ENCODE data around the gene PC.
"Not testable (repeated sequence)": the region's sequence is repeated elsewhere in the genome, so short reads cannot be mapped to it uniquely, and the experiment has no call there.

PC gene

GRCh38 chr11:66824573-66824972, 133.6 kb downstream of the PC start:
- not testable (repeated sequence) for H2BK15ac ChIP-seq (ENCODE audit: low read depth, poor library complexity, severe bottlenecking); H3K4ac ChIP-seq (ENCODE audit: low read depth in 1 of 2, low read length in 2 of 2); H3K4me2 ChIP-seq (ENCODE audit: low read length, poor library complexity, severe bottlenecking); DNase-seq; H2BK5ac ChIP-seq (ENCODE audit: low read depth, low read length, poor library complexity, severe bottlenecking); H3K14ac ChIP-seq (ENCODE audit: low read length in 2 of 2); H2AFZ ChIP-seq (ENCODE audit: low read depth, low read length); H3K9me3 ChIP-seq (ENCODE audit: control insufficient read depth, low read length); H2BK12ac ChIP-seq (ENCODE audit: low read length in 2 of 2); H3K23ac ChIP-seq (ENCODE audit: low read length in 2 of 2); H4K91ac ChIP-seq (ENCODE audit: low read length); H3K4me3 ChIP-seq (ENCODE audit: insufficient read depth in 1 of 2, low read depth in 1 of 2, low read length in 2 of 2); H3K18ac ChIP-seq (ENCODE audit: low read depth in 1 of 2, low read length in 2 of 2); H3K79me1 ChIP-seq (replicated peaks; ENCODE audit: low read length, poor library complexity, severe bottlenecking); H3K27ac ChIP-seq (ENCODE audit: low read length, poor library complexity, severe bottlenecking); H2BK120ac ChIP-seq (ENCODE audit: low read depth, low read length); H3K9ac ChIP-seq (ENCODE audit: low read length); H4K8ac ChIP-seq (ENCODE audit: low read length); H3K4me1 ChIP-seq (ENCODE audit: control insufficient read depth, insufficient read depth, low read depth, low read length); H3K27me3 ChIP-seq (ENCODE audit: control insufficient read depth in 1 of 2, insufficient read depth in 1 of 2, low read length in 2 of 2); H2AK5ac ChIP-seq (ENCODE audit: low read length, severe bottlenecking)
- H3K36me3 ChIP-seq (ENCODE audit: control insufficient read depth in 1 of 2, insufficient read depth in 2 of 2, low read depth in 1 of 2, low read length in 2 of 2) = peaks cover 0 to 13% of the 10 kb centered on the region in 2 experiments
- 100% methylated on average over 2 of the region's 4 CpGs for WGBS

GRCh38 chr11:66823700-66824099, 134.5 kb downstream of the PC start:
- no peak overlapping the region for H3K23ac ChIP-seq (ENCODE audit: low read length in 2 of 2)
- no peak for DNase-seq
- H4K91ac ChIP-seq (ENCODE audit: low read length) = no peak overlapping the region
- H3K27ac ChIP-seq (ENCODE audit: low read length, poor library complexity, severe bottlenecking) = no peak overlapping the region
- H3K9me3 ChIP-seq (ENCODE audit: control insufficient read depth, low read length) = no peaks in the 10 kb centered on the region
- H2AFZ ChIP-seq (ENCODE audit: low read depth, low read length) = no peak overlapping the region
- no peak overlapping the region for H3K4me2 ChIP-seq (ENCODE audit: low read length, poor library complexity, severe bottlenecking)
- 100% methylated on average over 1 of the region's 4 CpGs for WGBS
- no peak overlapping the region for H3K4me3 ChIP-seq (ENCODE audit: insufficient read depth in 1 of 2, low read depth in 1 of 2, low read length in 2 of 2)
- H3K36me3 ChIP-seq (ENCODE audit: control insufficient read depth in 1 of 2, insufficient read depth in 2 of 2, low read depth in 1 of 2, low read length in 2 of 2) = peaks cover 0 to 6% of the 10 kb centered on the region in 2 experiments
- H2AK5ac ChIP-seq (ENCODE audit: low read length, severe bottlenecking) = no peak overlapping the region
- no peak overlapping the region for H2BK5ac ChIP-seq (ENCODE audit: low read depth, low read length, poor library complexity, severe bottlenecking)
- H3K14ac ChIP-seq (ENCODE audit: low read length in 2 of 2) = no peak overlapping the region
- H3K4ac ChIP-seq (ENCODE audit: low read depth in 1 of 2, low read length in 2 of 2) = no peak overlapping the region
- H3K79me1 ChIP-seq (replicated peaks; ENCODE audit: low read length, poor library complexity, severe bottlenecking) = peaks cover 2% of the 10 kb centered on the region
- no peak overlapping the region for H3K9ac ChIP-seq (ENCODE audit: low read length)
- no peak overlapping the region for H4K8ac ChIP-seq (ENCODE audit: low read length)
- H2BK12ac ChIP-seq (ENCODE audit: low read length in 2 of 2) = no peak overlapping the region
- no peak overlapping the region for H2BK15ac ChIP-seq (ENCODE audit: low read depth, poor library complexity, severe bottlenecking)
- H3K27me3 ChIP-seq (ENCODE audit: control insufficient read depth in 1 of 2, insufficient read depth in 1 of 2, low read length in 2 of 2) = no peaks in the 10 kb centered on the region
- H3K4me1 ChIP-seq (ENCODE audit: control insufficient read depth, insufficient read depth, low read depth, low read length) = no peaks in the 10 kb centered on the region
- no peak overlapping the region for H2BK120ac ChIP-seq (ENCODE audit: low read depth, low read length)
- H3K18ac ChIP-seq (ENCODE audit: low read depth in 1 of 2, low read length in 2 of 2) = no peak overlapping the region

GRCh38 chr11:66820901-66821300, 137.3 kb downstream of the PC start:
- Histone ChIP-seq H3K18ac (ENCODE audit: low read depth in 1 of 2, low read length in 2 of 2) (no peak overlapping the region), H3K79me1 (replicated peaks; ENCODE audit: low read length, poor library complexity, severe bottlenecking) (peaks cover 2% of the 10 kb centered on the region), H3K9ac (ENCODE audit: low read length) (no peak overlapping the region), H3K14ac (ENCODE audit: low read length in 2 of 2) (no peak overlapping the region), H3K4me3 (ENCODE audit: insufficient read depth in 1 of 2, low read depth in 1 of 2, low read length in 2 of 2) (no peak overlapping the region), H3K27ac (ENCODE audit: low read length, poor library complexity, severe bottlenecking) (no peak overlapping the region), H3K4ac (ENCODE audit: low read depth in 1 of 2, low read length in 2 of 2) (no peak overlapping the region), H2AK5ac (ENCODE audit: low read length, severe bottlenecking) (no peak overlapping the region), H3K23ac (ENCODE audit: low read length in 2 of 2) (no peak overlapping the region), H3K4me1 (ENCODE audit: control insufficient read depth, insufficient read depth, low read depth, low read length) (no peaks in the 10 kb centered on the region), H4K8ac (ENCODE audit: low read length) (no peak overlapping the region), H3K4me2 (ENCODE audit: low read length, poor library complexity, severe bottlenecking) (no peak overlapping the region), H2BK12ac (ENCODE audit: low read length in 2 of 2) (no peak overlapping the region), H2BK15ac (ENCODE audit: low read depth, poor library complexity, severe bottlenecking) (no peak overlapping the region), H3K9me3 (ENCODE audit: control insufficient read depth, low read length) (no peaks in the 10 kb centered on the region), H2AFZ (ENCODE audit: low read depth, low read length) (no peak overlapping the region), H4K91ac (ENCODE audit: low read length) (no peak overlapping the region), H2BK120ac (ENCODE audit: low read depth, low read length) (no peak overlapping the region), H3K36me3 (ENCODE audit: control insufficient read depth in 1 of 2, insufficient read depth in 2 of 2, low read depth in 1 of 2, low read length in 2 of 2) (peaks cover 0 to 6% of the 10 kb centered on the region in 2 experiments), H3K27me3 (ENCODE audit: control insufficient read depth in 1 of 2, insufficient read depth in 1 of 2, low read length in 2 of 2) (no peaks in the 10 kb centered on the region), H2BK5ac (ENCODE audit: low read depth, low read length, poor library complexity, severe bottlenecking) (no peak overlapping the region)
- WGBS = 100% methylated on average over 1 of the region's 3 CpGs
- no peak for DNase-seq

- no peak for DNase-seq
- no peaks in the 10 kb centered on the region for H3K27me3 ChIP-seq (ENCODE audit: control insufficient read depth in 1 of 2, insufficient read depth in 1 of 2, low read length in 2 of 2)
- no peak overlapping the region for H2BK12ac ChIP-seq (ENCODE audit: low read length in 2 of 2)
Observed at GRCh38 chr11:66820381-66820780, 137.8 kb downstream of the PC start.

More at GRCh38 chr11:66820381-66820780, 137.8 kb downstream of the PC start:
- Histone ChIP-seq H3K4me1 (ENCODE audit: control insufficient read depth, insufficient read depth, low read depth, low read length) (no peaks in the 10 kb centered on the region), H3K23ac (ENCODE audit: low read length in 2 of 2) (no peak overlapping the region), H3K4ac (ENCODE audit: low read depth in 1 of 2, low read length in 2 of 2) (no peak overlapping the region), H2BK15ac (ENCODE audit: low read depth, poor library complexity, severe bottlenecking) (no peak overlapping the region), H3K18ac (ENCODE audit: low read depth in 1 of 2, low read length in 2 of 2) (no peak overlapping the region), H2BK120ac (ENCODE audit: low read depth, low read length) (no peak overlapping the region), H2AFZ (ENCODE audit: low read depth, low read length) (no peak overlapping the region), H2BK5ac (ENCODE audit: low read depth, low read length, poor library complexity, severe bottlenecking) (no peak overlapping the region), H3K9ac (ENCODE audit: low read length) (no peak overlapping the region), H3K14ac (ENCODE audit: low read length in 2 of 2) (no peak overlapping the region), H4K8ac (ENCODE audit: low read length) (no peak overlapping the region), H3K36me3 (ENCODE audit: control insufficient read depth in 1 of 2, insufficient read depth in 2 of 2, low read depth in 1 of 2, low read length in 2 of 2) (peaks cover 0 to 6% of the 10 kb centered on the region in 2 experiments), H3K9me3 (ENCODE audit: control insufficient read depth, low read length) (no peaks in the 10 kb centered on the region), H4K91ac (ENCODE audit: low read length) (no peak overlapping the region), H3K4me2 (ENCODE audit: low read length, poor library complexity, severe bottlenecking) (no peak overlapping the region), H3K79me1 (replicated peaks; ENCODE audit: low read length, poor library complexity, severe bottlenecking) (peaks cover 1% of the 10 kb centered on the region), H2AK5ac (ENCODE audit: low read length, severe bottlenecking) (no peak overlapping the region), H3K4me3 (ENCODE audit: insufficient read depth in 1 of 2, low read depth in 1 of 2, low read length in 2 of 2) (no peak overlapping the region), H3K27ac (ENCODE audit: low read length, poor library complexity, severe bottlenecking) (no peak overlapping the region)
- 100% methylated on average over 2 of the region's 3 CpGs for WGBS
